CD14-positive monocyte (primary cell): ENCODE data around the gene ST6GALNAC3. TPM values are rescaled to one million over a fixed set of nuclear protein-coding genes. Genes with fewer than 3 reads are reported as not detected.

Experiments
- DNase-seq, 3 donors: peaks; one replicate each; pipeline ENCODE4 v3.0.0-alpha.2; 2011 to 2022
- H2AFZ ChIP-seq: 2 replicates; pipeline ENCODE4 v1.6.0; 2012; ENCODE audit warnings: mild to moderate bottlenecking, low read depth, low read length, inconsistent platforms; ENCODE audit not compliant: insufficient read depth, poor library complexity, severe bottlenecking
- H3K27ac ChIP-seq, 2 donors: 1 replicate in 1 of 2; 2 replicates in 1 of 2; pipeline ENCODE4 v1.5.1; 2012 to 2013; ENCODE audit warnings: low read length in 2 of 2, control low read depth in 1 of 2, inconsistent platforms in 1 of 2, low read depth in 1 of 2, mild to moderate bottlenecking in 1 of 2
- H3K27me3 ChIP-seq, 2 donors: one replicate each; pipeline versions ENCODE4 v1.6.0 to v1.6.1; 2011 to 2013; ENCODE audit warnings: low read length in 2 of 2; ENCODE audit not compliant: control insufficient read depth in 2 of 2, insufficient read depth in 2 of 2
- H3K36me3 ChIP-seq, 2 donors: replicated peaks in 1 of 2; 1 replicate in 1 of 2; 2 replicates in 1 of 2; pipeline versions ENCODE4 v1.5.1 to v1.6.1; 2012 to 2013; ENCODE audit warnings: low read length in 2 of 2, control low read depth in 1 of 2, inconsistent platforms in 1 of 2, mild to moderate bottlenecking in 1 of 2; ENCODE audit not compliant: insufficient read depth in 2 of 2, control insufficient read depth in 1 of 2
- H3K4me1 ChIP-seq, 2 donors: 1 replicate in 1 of 2; 2 replicates in 1 of 2; pipeline versions ENCODE4 v1.5.1 to v1.6.1; 2012 to 2013; ENCODE audit warnings: low read length in 2 of 2, control low read depth in 1 of 2, inconsistent platforms in 1 of 2, mild to moderate bottlenecking in 1 of 2, moderate library complexity in 1 of 2; ENCODE audit not compliant: insufficient read depth in 2 of 2, control insufficient read depth in 1 of 2
- H3K4me2 ChIP-seq: replicated peaks from 2 replicates; pipeline ENCODE3; 2012; ENCODE audit warnings: low read length, moderate library complexity, mild to moderate bottlenecking; ENCODE audit not compliant: poor library complexity, severe bottlenecking; ENCODE audit errors: extremely low read depth
- H3K4me3 ChIP-seq, 3 experiments: fragments of 200-600 bp in 1 of 3; sonication (generic) in 1 of 3; replicated peaks in 1 of 3; 1 replicate in 2 of 3; 2 replicates in 1 of 3; pipeline ENCODE4 v1.5.1; 2011 to 2013; ENCODE audit warnings: low read length in 3 of 3, mild to moderate bottlenecking in 3 of 3, control low read depth in 2 of 3, low read depth in 2 of 3, inconsistent platforms in 1 of 3, moderate library complexity in 1 of 3
- H3K79me2 ChIP-seq: 2 replicates; pipeline ENCODE4 v1.6.0; 2012; ENCODE audit warnings: mild to moderate bottlenecking, control low read depth, inconsistent platforms, low read length, moderate library complexity; ENCODE audit not compliant: insufficient read depth
- H3K9ac ChIP-seq: 2 replicates; pipeline ENCODE4 v1.6.0; 2017; ENCODE audit warnings: low read length, mild to moderate bottlenecking; ENCODE audit not compliant: insufficient read depth, poor library complexity, severe bottlenecking
- H3K9me3 ChIP-seq, 2 donors: replicated peaks in 1 of 2; 1 replicate in 1 of 2; 2 replicates in 1 of 2; pipeline versions ENCODE4 v1.5.1 to v1.6.1; 2012 to 2013; ENCODE audit warnings: low read length in 2 of 2, control low read depth in 1 of 2; ENCODE audit not compliant: control insufficient read depth in 1 of 2, insufficient read depth in 1 of 2
- H4K20me1 ChIP-seq: 2 replicates; pipeline ENCODE4 v1.6.0; 2012; ENCODE audit warnings: mild to moderate bottlenecking, low read length, control low read depth, moderate library complexity; ENCODE audit not compliant: insufficient read depth
- H3K27ac Mint-ChIP-seq, 7 donors: one replicate each; pipeline ENCODE4 v1.8.0; 2020; ENCODE audit warnings: mild to moderate bottlenecking in 7 of 7, mixed read lengths in 7 of 7, moderate library complexity in 6 of 7, inconsistent platforms in 2 of 7
- H3K27me3 Mint-ChIP-seq, 3 donors: one replicate each; pipeline ENCODE4 v1.8.0; 2021 to 2022; ENCODE audit warnings: low read depth in 3 of 3, mild to moderate bottlenecking in 3 of 3, mixed read lengths in 3 of 3, moderate library complexity in 3 of 3, inconsistent platforms in 1 of 3
- H3K36me3 Mint-ChIP-seq, 2 donors: one replicate each; pipeline ENCODE4 v1.8.0; 2020; ENCODE audit warnings: mixed read lengths in 2 of 2, inconsistent platforms in 1 of 2, mild to moderate bottlenecking in 1 of 2
- H3K4me1 Mint-ChIP-seq: one replicate; pipeline ENCODE4 v1.8.0; 2020; ENCODE audit warnings: mild to moderate bottlenecking, mixed read lengths
- H3K4me3 Mint-ChIP-seq, 2 donors: one replicate each; pipeline ENCODE4 v1.8.0; 2020; ENCODE audit warnings: mild to moderate bottlenecking in 2 of 2, mixed read lengths in 2 of 2, moderate library complexity in 1 of 2
- H3K9me3 Mint-ChIP-seq, 7 donors: one replicate each; pipeline ENCODE4 v1.8.0; 2020 to 2022; ENCODE audit warnings: mixed read lengths in 7 of 7, mild to moderate bottlenecking in 6 of 7, moderate library complexity in 6 of 7, inconsistent platforms in 2 of 7
- WGBS: methylation state at CpG from one replicate; pipeline ENCODE4 v1.1.5; 2013; ENCODE audit warnings: missing lambda C conversion rate; ENCODE audit not compliant: insufficient coverage; 5-methylcytosine and 5-hydroxymethylcytosine counted together
- intact Hi-C, 2 donors: fragments of 100-400 bp; cut with micrococcal nuclease; formaldehyde crosslinking; loops; one replicate each; pipeline versions ENCODE4 v1.15.0 to v1.15.1; 2023
- polyA plus RNA-seq, 3 donors: library from polyadenylated mRNA; depleted of rRNA in 1 of 3; unstranded in 2 of 3; stranded (reverse) in 1 of 3; fragments of 300-500 nt in 2 of 3; fragments of >200 nt in 1 of 3; fragmentation: Illumina TruSeq in 2 of 3; gene quantifications; 1 replicate in 2 of 3; 2 replicates in 1 of 3; pipeline ENCODE4 v1.2.3, GENCODE V29; 2012 to 2021
- TF ChIP-seq, protein P1 (sequence below): fragments of 200-600 bp; IDR thresholded peaks from one replicate; pipeline ENCODE4 v1.8.0; 2022; ENCODE audit warnings: antibody characterized with exemption, mild to moderate bottlenecking

Gene ST6GALNAC3
- polyA plus RNA-seq, 3 donors, result 6.5 to 9.2 (median 7.6) TPM

GRCh38 chr1:76290271-76290670, 215.7 kb downstream of the ST6GALNAC3 start:
- no peak overlapping the region for H3K4me3 Mint-ChIP-seq
- intact Hi-C loops, result no loop called here
- no peak overlapping the region for H3K4me2 ChIP-seq

DNA sequence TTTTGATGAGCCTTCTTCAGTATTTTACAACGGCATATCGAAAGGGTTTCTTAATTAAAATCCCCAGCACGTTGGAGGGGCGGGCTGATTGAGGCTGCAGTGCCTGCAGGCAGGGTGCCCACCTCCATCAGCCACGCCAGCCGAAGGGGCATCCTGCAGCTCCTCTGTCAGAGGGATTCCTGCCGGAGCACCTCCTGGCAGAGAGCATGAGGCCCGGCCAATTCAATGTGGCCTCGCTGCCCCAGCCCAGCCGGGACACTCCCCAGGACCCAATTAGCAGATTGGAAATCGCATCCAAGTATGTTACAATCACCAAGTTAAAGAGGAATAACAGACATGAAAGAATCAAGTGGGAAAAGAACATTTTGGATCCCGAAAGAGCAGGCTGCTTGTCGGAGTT, 216.6 kb downstream of the ST6GALNAC3 start:
- Histone ChIP-seq H3K4me3 (no peak overlapping the region), H3K9me3 (no peaks in the 10 kb centered on the region), H3K4me2 (no peak overlapping the region), H4K20me1 (peaks cover 3% of the 10 kb centered on the region), H3K27ac (no peak overlapping the region), H2AFZ (no peak overlapping the region), H3K36me3 (no peaks in the 10 kb centered on the region), H3K9ac (no peak overlapping the region), H3K79me2 (no peaks in the 10 kb centered on the region), H3K27me3 (no peaks in the 10 kb centered on the region), H3K4me1 (no peaks in the 10 kb centered on the region)
- intact Hi-C loops, result no loop called here
- Mint-ChIP-seq H3K4me3 (no peak overlapping the region), H3K9me3 (no peaks in the 10 kb centered on the region), H3K27me3 (peaks cover 0 to 2% (median 1%) of the 10 kb centered on the region in 3 donors), H3K36me3 (no peaks in the 10 kb centered on the region), H3K27ac (no peak overlapping the region), H3K4me1 (peaks cover 6% of the 10 kb centered on the region)
- 98% methylated on average over 8 of the region's 13 CpGs for WGBS
- no peak for DNase-seq
- TF ChIP-seq, protein P1, sequence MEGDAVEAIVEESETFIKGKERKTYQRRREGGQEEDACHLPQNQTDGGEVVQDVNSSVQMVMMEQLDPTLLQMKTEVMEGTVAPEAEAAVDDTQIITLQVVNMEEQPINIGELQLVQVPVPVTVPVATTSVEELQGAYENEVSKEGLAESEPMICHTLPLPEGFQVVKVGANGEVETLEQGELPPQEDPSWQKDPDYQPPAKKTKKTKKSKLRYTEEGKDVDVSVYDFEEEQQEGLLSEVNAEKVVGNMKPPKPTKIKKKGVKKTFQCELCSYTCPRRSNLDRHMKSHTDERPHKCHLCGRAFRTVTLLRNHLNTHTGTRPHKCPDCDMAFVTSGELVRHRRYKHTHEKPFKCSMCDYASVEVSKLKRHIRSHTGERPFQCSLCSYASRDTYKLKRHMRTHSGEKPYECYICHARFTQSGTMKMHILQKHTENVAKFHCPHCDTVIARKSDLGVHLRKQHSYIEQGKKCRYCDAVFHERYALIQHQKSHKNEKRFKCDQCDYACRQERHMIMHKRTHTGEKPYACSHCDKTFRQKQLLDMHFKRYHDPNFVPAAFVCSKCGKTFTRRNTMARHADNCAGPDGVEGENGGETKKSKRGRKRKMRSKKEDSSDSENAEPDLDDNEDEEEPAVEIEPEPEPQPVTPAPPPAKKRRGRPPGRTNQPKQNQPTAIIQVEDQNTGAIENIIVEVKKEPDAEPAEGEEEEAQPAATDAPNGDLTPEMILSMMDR, result no peak

More at GRCh38 chr1:76290271-76290670, 215.7 kb downstream of the ST6GALNAC3 start:
- no CpG with 5 or more reads among the region's 2 CpGs for WGBS
- Mint-ChIP-seq H3K4me1 (peaks cover 6% of the 10 kb centered on the region), H3K27ac (no peak overlapping the region), H3K27me3 (peaks cover 0 to 2% (median 1%) of the 10 kb centered on the region in 3 donors), H3K36me3 (no peaks in the 10 kb centered on the region), H3K9me3 (no peaks in the 10 kb centered on the region)
- no peak for DNase-seq
- no peaks in the 10 kb centered on the region for H3K9me3 ChIP-seq
- no peak overlapping the region for H2AFZ ChIP-seq
- H4K20me1 ChIP-seq, result peaks cover 3% of the 10 kb centered on the region
- no peak overlapping the region for H3K27ac ChIP-seq
- TF ChIP-seq, protein P1, result no peak
- H3K79me2 ChIP-seq, result no peaks in the 10 kb centered on the region
- no peak overlapping the region for H3K4me3 ChIP-seq
- no peak overlapping the region for H3K9ac ChIP-seq
- no peaks in the 10 kb centered on the region for H3K27me3 ChIP-seq
- no peaks in the 10 kb centered on the region for H3K4me1 ChIP-seq
- no peaks in the 10 kb centered on the region for H3K36me3 ChIP-seq
